Skeletal muscle cell (primary cell): Measurements from ENCODE around the gene EGLN1.
"Not testable (repeated sequence)": the region's sequence is repeated elsewhere in the genome, so short reads cannot be mapped to it uniquely, and the experiment has no call there.

Source experiments
- DNase-seq: peaks from one replicate; pipeline ENCODE4 v3.0.0-alpha.2; 2010; ENCODE audit warnings: low read depth
- H3K4me3 ChIP-seq: 2 replicates; pipeline ENCODE4 v1.5.1; 2011; ENCODE audit warnings: low read depth, mild to moderate bottlenecking, control low read depth, low read length, moderate library complexity

Gene EGLN1

DNA sequence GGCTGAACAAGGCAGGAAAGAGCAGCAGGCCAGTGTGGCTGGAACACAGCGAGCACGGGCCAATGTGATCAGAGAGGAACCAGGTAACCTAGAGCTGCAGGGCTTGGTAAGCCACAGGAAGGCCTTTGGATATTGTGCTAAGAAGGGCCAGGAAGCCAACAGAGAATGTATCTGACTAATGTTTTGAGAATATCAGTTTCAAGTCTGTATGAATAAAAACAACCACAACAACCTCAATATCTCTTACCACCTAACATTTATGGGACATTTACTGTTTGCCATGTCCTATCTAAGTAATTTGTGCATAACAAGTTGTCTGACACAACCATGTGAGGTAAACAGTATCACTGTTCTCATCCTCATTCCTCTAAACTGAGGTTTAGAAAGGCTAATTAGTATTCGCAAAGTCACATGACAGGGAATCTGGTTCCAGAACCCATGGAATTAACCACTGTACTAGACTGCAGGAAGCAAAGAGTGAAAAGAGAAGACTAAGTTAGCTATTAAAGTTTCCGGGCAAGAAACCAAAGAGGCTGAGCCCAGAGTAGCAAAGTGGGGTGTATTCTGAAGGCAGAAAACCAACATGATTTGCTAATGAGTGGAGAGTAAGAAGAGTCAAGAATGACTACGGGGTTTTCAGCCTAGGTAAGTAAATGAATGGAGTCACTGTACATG lies 45.1 kb downstream of the EGLN1 start:
- DNase-seq: no peak
- H3K4me3 ChIP-seq: no peak overlapping the region

DNA sequence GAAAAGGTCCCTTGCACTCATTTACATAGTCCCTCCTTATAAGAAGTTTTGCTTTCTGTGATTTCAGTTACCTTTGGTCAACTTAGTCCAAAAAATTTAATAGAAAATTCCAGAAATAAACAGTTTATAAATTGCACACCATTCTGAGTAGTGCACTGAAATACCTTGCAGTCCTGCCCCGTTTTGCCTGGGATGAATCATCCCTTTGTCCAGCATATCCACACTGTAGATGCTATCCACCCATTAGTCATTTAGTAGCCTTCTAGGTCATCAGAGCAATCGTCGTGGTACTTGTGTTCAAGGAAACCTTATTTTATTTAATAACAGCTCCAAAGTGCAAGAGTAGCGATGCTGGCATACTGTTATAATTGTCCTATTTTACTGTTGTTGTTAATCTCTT lies 46.0 kb downstream of the EGLN1 start:
- DNase-seq: no peak

DNA sequence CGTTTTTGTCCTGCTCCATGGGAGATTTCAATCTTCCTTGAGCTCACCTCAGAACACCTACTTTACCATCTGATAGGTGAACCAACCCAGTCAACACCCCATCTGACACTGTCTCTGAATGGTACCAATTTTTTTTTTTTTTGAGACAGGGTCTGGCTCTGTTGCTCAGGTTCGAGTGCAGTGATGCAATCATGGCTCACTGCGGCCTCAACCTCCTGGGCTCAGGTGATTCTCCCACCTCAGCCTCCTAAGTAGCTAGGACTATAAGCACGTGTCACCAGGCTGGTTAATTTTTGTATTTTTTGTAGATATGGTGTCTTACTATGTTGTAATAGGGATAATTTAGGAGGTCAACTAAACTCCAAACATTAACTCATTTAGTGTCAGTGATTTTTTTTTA lies 47.7 kb downstream of the EGLN1 start:
- no peak for DNase-seq
- H3K4me3 ChIP-seq: no peak overlapping the region

More for the DNA sequence above, 46.0 kb downstream of the EGLN1 start:
- no peak overlapping the region for H3K4me3 ChIP-seq

DNA sequence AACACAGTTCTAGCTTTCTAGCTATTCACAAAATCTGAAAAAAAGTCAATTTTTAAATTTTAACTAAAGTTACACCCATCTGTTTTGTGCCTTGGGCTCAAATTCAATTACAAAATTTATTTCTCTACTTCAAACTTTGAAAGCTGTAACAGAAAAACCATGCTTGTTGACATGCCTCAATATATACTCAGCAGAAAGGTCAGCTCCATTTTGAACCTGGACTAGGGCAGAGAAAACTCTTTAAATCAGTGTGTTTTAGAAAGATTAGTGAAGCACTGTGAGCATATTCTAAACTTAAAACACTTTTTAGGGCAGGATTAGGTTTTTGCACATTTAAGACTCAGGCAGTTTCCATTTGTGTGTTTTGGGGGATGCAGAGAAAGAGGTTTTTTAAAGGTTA lies 49.6 kb downstream of the EGLN1 start:
- DNase-seq: no peak
- no peak overlapping the region for H3K4me3 ChIP-seq

DNA sequence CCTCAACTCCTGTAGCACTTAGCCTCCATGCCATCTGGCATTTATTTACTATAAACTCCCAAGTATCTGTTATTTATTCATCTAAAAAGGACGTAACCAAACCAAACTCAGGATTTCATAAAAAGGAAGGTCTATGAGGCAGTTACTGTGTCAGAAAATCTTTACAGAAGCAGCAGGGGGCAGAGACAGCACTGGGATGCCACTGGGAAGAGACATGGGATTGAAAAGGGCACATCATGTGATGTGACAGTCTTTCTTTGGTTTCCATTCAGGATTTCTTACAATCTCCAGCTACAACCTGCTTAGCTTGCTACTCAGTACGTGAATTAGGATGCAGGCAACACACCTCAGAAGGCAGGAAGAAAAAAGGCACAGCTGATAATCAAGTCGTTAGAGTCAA lies 52.8 kb downstream of the EGLN1 start:
- no peak for DNase-seq

DNA sequence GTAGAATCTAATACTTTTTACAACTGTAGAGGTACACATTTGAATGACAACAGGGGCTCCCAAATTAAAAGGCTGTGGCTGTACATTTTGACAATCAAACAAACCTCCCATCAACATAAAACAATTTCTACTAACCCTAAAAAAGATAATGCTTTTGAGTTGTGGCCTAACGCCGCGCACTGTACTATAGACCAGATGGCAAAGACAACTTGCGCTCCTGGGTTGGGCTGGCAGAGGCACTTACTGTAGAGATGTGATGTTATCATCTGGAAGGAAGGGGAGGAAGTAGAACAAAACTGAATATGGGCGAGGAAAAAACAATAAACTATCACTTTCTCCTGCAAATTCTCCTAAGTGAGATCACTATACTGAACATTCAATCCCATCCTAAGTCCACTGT lies 57.9 kb downstream of the EGLN1 start:
- DNase-seq: no peak
- H3K4me3 ChIP-seq: no peak overlapping the region

More for the DNA sequence above, 52.8 kb downstream of the EGLN1 start:
- H3K4me3 ChIP-seq: no peak overlapping the region

DNA sequence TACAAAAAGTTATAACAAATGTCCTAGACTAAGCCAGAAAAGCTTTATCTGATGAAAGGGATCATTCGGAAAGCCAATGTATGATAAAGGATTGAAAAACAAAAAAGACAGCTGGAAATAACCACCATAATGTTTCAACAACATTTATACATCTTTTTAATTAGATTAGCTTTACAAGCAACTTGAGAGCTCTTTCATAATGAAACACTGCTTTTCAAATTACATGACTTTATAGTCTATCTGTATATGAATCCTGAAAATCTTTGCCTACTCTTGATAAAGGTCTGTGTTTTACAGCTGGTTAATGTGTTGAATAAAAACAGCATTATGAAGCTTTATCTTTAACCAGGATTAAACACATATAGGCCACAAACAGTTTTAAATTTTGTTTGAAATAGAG lies 58.5 kb downstream of the EGLN1 start:
- no peak overlapping the region for H3K4me3 ChIP-seq
- no peak for DNase-seq

DNA sequence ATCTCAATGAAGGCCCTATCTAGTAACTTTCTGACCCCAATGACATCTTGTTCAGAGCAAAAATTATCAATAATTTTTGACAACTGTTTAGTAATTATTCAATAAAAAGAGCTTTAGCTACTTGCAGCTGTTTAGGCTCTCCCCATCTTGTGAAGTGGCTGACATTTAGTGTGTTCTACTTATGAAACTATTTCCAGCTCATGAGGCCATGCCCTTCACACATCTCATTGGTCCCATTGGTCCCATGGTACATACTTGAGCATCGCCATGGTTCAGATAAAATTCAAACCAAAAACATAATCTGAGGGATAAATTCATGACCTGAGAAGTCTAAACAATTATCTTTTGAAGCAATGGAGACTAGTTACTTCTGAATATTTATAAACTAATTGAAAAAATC lies 59.8 kb downstream of the EGLN1 start:
- no peak overlapping the region for H3K4me3 ChIP-seq
- DNase-seq: no peak

DNA sequence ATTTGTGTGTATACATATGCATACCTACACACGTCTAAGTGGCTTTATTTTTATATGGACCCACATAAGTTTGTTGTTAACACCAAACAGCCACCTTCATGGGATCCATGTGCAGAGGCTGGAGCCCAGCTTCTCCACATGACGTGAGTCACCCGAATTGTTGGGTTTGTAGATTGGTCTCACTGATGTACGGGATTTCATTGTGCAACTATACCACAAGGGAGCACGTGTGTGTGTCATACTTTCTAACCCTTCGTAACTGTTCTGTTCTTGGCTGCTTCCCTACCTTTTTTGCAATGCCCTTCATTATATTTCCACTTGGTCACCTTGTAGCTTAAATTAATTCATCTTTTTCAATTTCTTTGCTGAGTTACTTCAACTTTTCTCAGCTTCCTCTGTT lies 63.0 kb downstream of the EGLN1 start:
- no peak overlapping the region for H3K4me3 ChIP-seq
- peak; percentile 89 for DNase-seq

DNA sequence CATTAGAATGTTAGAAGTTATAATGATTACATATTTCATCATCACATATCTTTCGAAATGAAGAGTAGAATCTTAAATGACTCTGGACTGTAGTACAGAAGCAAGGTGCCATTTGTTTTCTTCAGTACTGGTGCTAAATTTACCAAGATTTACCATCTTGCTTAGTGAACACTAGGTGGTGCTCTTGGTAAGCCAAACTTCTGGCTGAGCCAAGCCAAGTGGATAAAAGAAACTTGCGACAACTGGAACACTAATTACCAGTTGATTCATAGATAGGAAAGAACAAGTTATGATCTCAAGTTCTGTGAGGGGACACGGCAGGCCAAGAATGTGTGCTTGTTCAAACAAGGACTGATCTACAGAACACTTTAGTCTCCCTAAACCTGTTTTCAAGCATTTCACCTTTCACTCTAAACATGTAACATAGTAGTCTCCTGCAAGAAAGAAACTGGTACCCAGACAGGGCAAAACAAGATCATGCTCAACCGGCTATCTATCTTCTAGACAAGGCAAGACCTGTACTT lies 64.2 kb downstream of the EGLN1 start:
- no peak overlapping the region for H3K4me3 ChIP-seq
- peak; percentile 54 for DNase-seq

DNA sequence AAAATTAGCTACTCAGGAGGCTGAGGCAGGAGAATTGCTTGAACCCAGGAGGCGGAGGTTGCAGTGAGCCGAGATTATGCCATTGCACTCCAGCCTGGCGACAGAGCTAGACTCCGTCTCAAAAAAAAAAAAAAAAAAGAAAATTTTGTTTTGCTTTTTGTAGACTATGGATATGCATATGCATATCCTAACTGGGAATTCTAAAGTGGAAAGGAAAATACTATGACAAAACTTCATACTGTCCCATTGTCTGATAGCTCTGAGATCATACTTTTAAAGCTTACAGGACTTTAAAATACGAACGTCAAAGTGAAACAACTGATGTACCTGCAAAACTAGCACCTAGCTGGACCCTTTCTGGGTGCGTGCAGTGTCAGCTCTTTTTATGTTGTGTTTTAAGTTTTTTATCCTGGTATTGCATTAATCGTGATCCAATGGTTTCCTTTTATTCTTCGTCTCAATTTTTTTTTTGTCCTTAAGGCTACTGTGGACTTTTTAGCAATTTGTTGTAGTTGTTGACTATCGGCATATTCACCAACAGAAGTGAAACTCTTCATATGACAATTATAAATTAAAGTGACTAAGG lies 64.8 kb downstream of the EGLN1 start:
- DNase-seq: no peak
- no peak overlapping the region for H3K4me3 ChIP-seq

DNA sequence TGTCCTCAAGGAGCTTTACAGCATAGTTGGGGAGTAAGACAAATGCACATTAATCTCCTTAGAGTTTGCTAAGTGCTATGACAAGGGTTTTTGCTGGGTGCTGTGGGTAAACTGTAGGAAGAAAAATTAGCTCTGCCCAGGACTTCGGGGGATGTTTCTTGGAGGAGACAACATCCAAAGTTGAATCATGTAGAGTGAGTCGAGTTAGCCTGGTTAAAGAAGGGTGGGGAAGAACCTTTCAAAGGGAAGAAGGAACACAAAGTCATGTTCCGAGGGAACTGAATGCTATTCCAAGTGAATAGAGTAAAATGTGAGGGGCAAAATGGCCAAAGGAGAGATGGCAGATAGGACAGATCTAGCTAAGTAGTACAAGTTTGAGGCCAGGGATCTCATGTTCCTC lies 66.9 kb downstream of the EGLN1 start:
- no peak overlapping the region for H3K4me3 ChIP-seq
- no peak for DNase-seq

DNA sequence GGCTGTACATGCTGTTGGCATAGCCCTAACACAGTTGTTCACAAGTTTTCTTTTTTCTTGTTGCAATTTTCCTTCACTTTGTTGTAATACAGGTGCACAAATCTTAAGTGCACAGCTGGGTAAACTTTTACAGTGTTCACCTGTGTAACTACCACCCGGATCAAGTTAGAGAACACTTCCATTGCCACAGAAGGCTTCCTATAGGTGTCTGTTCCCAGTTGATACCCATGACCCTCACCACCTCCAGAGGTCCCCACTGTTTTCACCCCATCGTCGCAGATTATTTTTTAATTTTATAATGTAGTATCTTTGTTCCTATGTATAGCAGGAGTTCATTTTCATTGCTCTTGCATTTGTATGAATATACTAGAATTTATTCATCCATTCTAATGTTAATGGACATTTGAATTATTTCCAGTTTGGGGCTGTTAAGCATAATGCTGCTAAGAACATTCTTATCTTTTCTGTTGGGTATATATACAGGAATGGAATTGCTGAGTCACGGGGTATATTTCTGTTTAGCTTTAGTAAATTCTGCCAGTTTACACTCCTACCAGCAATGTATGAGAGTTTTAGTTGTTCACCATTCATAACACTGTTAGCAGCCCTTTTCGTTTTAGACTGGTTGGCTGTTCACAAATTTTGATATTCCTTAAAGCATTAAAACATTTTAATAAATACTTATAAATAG lies 67.6 kb downstream of the EGLN1 start:
- no peak overlapping the region for H3K4me3 ChIP-seq
- no peak for DNase-seq

DNA sequence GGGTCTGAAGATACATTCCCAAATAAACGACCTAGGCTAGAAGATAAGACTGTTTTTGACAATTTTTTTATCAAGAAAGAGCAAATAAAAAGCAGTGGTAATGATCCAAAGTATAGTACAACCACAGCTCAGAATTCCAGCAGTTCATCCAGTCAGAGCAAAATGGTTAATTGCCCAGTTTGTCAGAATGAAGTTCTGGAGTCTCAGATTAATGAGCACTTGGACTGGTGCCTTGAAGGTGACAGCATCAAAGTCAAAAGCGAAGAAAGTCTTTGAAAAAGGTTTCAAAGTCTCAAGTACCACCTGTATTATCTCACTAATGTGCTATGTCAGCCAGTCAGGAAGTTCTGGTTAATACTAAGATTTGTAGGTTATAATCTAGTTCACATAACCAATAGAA lies 69.0 kb downstream of the EGLN1 start:
- no peak overlapping the region for H3K4me3 ChIP-seq
- no peak for DNase-seq

DNA sequence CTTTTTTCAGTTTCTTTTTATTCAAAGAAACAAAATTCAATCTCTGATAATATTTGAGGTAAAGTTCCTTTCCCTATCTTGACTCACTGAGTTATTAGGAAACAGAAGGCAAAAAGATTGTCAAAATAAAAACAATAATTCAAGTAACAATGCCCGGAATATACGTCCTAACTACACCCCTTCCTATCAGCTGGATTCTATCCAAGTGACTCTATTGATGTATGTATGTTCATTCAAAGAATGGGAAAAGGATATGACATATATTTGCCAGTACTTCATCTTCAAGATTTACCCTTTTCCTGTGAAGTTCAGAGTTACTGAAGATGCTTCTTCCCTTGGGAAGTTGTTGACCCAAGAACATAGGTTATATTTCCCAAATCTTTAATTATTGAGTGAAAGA lies 70.3 kb downstream of the EGLN1 start:
- DNase-seq: no peak
- no peak overlapping the region for H3K4me3 ChIP-seq

DNA sequence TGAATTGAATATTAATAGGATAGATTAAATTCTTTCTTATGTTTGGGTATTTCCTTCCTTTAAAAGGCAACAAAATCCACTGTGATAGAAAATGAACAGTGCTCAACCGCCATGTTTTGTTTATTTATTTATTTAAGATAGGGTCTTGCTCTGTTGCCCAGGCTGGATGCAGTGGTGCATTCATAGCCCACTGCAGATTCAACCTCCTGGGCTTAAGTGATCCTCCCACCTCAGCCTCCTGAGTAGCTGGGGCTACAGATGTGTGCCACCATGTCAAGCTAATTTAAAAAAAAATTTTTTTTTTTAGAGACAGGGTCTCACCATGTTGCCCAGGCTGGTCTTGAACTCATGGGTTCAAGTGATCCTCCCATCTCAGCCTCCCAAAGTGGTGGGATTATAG lies 73.2 kb downstream of the EGLN1 start:
- H3K4me3 ChIP-seq, DNase-seq: not testable (repeated sequence)

DNA sequence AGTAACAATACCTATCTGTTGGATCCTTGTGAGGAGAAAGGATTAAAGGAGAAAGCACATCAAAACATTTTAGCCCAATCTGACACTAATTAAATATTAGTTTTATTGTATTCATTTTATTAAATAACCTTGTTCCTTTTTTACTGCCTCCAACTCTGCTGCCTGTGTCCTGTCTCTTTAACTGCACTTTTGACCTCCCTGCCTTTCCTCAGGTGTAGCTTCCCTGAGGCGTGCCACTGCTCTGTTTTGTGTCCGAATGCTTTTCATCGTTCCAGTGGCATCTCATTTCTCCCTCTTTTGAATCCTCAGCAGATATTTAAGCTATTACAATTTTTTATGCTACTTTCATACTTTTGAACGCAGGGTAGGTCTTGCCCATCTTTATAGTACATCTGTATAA lies 73.6 kb downstream of the EGLN1 start:
- H3K4me3 ChIP-seq: no peak overlapping the region
- no peak for DNase-seq

DNA sequence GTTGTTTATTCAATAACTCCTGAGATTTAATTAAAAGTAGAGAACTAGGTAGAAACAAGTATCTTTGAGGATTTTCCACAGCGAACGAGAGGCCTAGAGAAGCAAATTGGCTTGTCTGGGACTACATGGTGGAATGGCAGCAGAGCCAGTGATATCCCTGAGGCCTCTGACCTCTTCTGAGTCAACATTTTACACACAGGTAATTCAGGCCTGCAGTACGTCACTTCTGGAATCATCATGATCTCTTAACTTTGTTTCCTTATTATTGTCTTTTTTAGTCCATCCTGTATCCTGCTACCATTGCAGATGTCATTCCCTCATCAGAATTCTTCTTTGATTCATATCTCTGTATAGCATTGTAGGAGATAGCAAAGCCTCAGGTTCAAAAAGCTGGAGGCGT lies 74.1 kb downstream of the EGLN1 start:
- no peak for DNase-seq
- no peak overlapping the region for H3K4me3 ChIP-seq

DNA sequence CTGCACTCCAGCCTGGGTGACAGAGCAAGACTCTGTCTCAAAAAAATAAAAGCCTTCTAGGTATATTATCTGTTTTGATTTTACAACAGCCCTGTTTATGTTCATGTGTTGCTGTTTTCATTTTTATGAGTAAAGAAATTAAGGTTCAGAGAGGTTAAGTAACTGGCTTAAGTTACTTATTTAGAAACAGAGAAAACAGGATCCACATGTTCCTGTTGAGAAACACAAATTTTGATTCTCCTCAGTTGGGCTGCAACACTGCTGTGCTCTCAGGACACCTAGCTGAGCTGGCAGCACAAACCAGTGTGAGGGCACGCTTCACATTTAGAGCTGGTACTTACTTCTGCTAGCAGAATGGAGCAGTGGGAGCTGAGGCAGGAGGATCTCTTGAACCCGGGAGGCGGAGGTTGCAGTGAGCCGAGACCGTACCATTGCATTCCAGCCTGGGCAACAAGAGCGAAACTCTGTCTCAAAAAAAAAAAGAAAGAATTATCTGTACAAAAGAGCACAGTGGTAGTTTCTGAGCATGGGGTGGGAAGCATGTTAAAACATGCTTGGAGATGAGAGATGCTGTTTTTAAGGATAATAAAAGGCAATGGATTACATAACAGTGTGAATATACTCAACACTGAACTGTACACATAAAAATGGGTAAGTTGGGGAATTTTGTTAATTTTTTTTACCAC lies 81.6 kb downstream of the EGLN1 start:
- no peak overlapping the region for H3K4me3 ChIP-seq
- DNase-seq: no peak
